Body of pancreas (tissue), 4 donors: ENCODE data around the gene PGA3. TPM values are rescaled to one million over a fixed set of nuclear protein-coding genes. Genes with fewer than 3 reads are reported as not detected.
"Not testable (repeated sequence)": the region's sequence is repeated elsewhere in the genome, so short reads cannot be mapped to it uniquely, and the experiment has no call there.

Experiments
- ATAC-seq: fragments of 150-250 bp; one replicate; pipeline ENCODE4 v1.9.1; 2016
- DNase-seq, 4 donors: peaks; one replicate each; pipeline ENCODE4 v3.0.0-alpha.2; 2019
- H3K27ac ChIP-seq, 4 donors: fragments of 200-600 bp; sonication (generic); 1 replicate in 3 of 4; 2 replicates in 1 of 4; pipeline versions ENCODE4 v1.5.1 to v1.6.1; 2016 to 2019; ENCODE audit warnings: mild to moderate bottlenecking in 1 of 4, mixed read lengths in 1 of 4, moderate library complexity in 1 of 4
- H3K27me3 ChIP-seq, 2 donors: fragments of 200-600 bp; sonication (generic); one replicate each; pipeline ENCODE4 v1.6.0; 2016; ENCODE audit warnings: mild to moderate bottlenecking in 1 of 2
- H3K36me3 ChIP-seq, 2 donors: fragments of 200-600 bp; sonication (generic); replicated peaks in 1 of 2; 2 replicates each; pipeline ENCODE4 v1.5.1; 2016; ENCODE audit warnings: low read depth in 2 of 2; ENCODE audit not compliant: insufficient read depth in 1 of 2
- H3K4me1 ChIP-seq: fragments of 200-600 bp; sonication (generic); one replicate; pipeline ENCODE4 v1.6.0; 2016
- H3K4me3 ChIP-seq, 2 donors: fragments of 200-600 bp; sonication (generic); 1 replicate in 1 of 2; 2 replicates in 1 of 2; pipeline ENCODE4 v1.5.1; 2016 to 2019
- H3K9me3 ChIP-seq, 3 donors: fragments of 200-600 bp; sonication (generic); 1 replicate in 2 of 3; 2 replicates in 1 of 3; pipeline ENCODE4 v1.5.1; 2016
- CTCF ChIP-seq, 7 experiments: fragments of 450-650 bp in 4 of 7; fragments of 200-600 bp in 3 of 7; sonication (generic) in 3 of 7; IDR thresholded peaks; one replicate each; pipeline ENCODE4 v1.5.1; 2016 to 2019; ENCODE audit warnings: antibody characterized with exemption in 7 of 7
- POLR2A ChIP-seq, 3 donors: fragments of 450-650 bp; IDR thresholded peaks; one replicate each; pipeline ENCODE4 v1.6.1; 2016; ENCODE audit warnings: antibody characterized with exemption in 3 of 3, mild to moderate bottlenecking in 2 of 3
- WGBS, 2 donors: methylation state at CpG; one replicate each; pipeline ENCODE4 v1.1.5; 2017; 5-methylcytosine and 5-hydroxymethylcytosine counted together
- intact Hi-C: fragments of 100-400 bp; cut with DNase I; formaldehyde crosslinking; loops from one replicate; pipeline ENCODE4 v1.15.1; 2023
- total RNA-seq, 2 donors: library from RNA; depleted of rRNA; stranded (reverse); fragments of >200 nt; gene quantifications; one replicate each; pipeline ENCODE4 v1.1.0, GENCODE V29; 2016

The PGA3 gene
- total RNA-seq, 2 donors from 2014 or later = 26.4 TPM; not detected in 1

- Histone ChIP-seq H3K27me3 (no peaks in the 10 kb centered on the region), H3K4me1 (peaks cover 52% of the 10 kb centered on the region), H3K27ac (peak overlapping the region; percentile 60 to 98 (median 94)), H3K36me3 (no peaks in the 10 kb centered on the region), H3K4me3 (peak overlapping the region in 1 of 2 donors; percentile 49), H3K9me3 (no peaks in the 10 kb centered on the region)
- WGBS, 2 donors = 59 to 65% methylated on average over 8 of the region's 8 CpGs
- ATAC-seq (peak; percentile 52), DNase-seq (peak; percentile 64 to 89 (median 71))
- TF ChIP-seq CTCF (IDR thresholded peaks at IDR 0.05) (no peak), POLR2A (IDR thresholded peaks at IDR 0.05) (no peak)
- intact Hi-C loops = no loop called here
Measured at GRCh38 chr11:61162092-61162941, 41.0 kb upstream of the PGA3 start.

- ATAC-seq = no peak
- DNase-seq = no peak
- H3K4me3 ChIP-seq = no peak overlapping the region
- TF ChIP-seq CTCF (IDR thresholded peaks at IDR 0.05) (no peak), POLR2A (IDR thresholded peaks at IDR 0.05) (no peak)
- no peak overlapping the region for H3K27ac ChIP-seq
- intact Hi-C loops = no loop called here
- H3K9me3 ChIP-seq = no peaks in the 10 kb centered on the region
- 81 to 91% methylated on average over 4 of the region's 4 CpGs for WGBS, 2 donors
- H3K4me1 ChIP-seq = peaks cover 46% of the 10 kb centered on the region
- H3K27me3 ChIP-seq = no peaks in the 10 kb centered on the region
- no peaks in the 10 kb centered on the region for H3K36me3 ChIP-seq
Measured at GRCh38 chr11:61163021-61163420, 40.3 kb upstream of the PGA3 start.

- H3K36me3 ChIP-seq = no peaks in the 10 kb centered on the region
- H3K4me1 ChIP-seq = peaks cover 36% of the 10 kb centered on the region
- TF ChIP-seq POLR2A (IDR thresholded peaks at IDR 0.05) = no peak
- no peak for TF ChIP-seq CTCF (IDR thresholded peaks at IDR 0.05)
- no peak for ATAC-seq
- peak overlapping the region in 1 of 4 donors; percentile 48 for H3K27ac ChIP-seq
- no peaks in the 10 kb centered on the region for H3K27me3 ChIP-seq
- no peaks in the 10 kb centered on the region for H3K9me3 ChIP-seq
- intact Hi-C loops = no loop called here
- H3K4me3 ChIP-seq = no peak overlapping the region
- 80 to 82% methylated on average over 13 of the region's 13 CpGs for WGBS, 2 donors
- DNase-seq = peak in 1 of 4 donors; percentile 63
Measured at GRCh38 chr11:61163714-61164605, 39.4 kb upstream of the PGA3 start.

- DNase-seq = no peak
- TF ChIP-seq CTCF (IDR thresholded peaks at IDR 0.05) = no peak
- no peak for TF ChIP-seq POLR2A (IDR thresholded peaks at IDR 0.05)
- H3K4me3 ChIP-seq = no peak overlapping the region
- peaks cover 30% of the 10 kb centered on the region for H3K4me1 ChIP-seq
- peak overlapping the region in 1 of 4 donors; percentile 48 for H3K27ac ChIP-seq
- H3K27me3 ChIP-seq = no peaks in the 10 kb centered on the region
- ATAC-seq = no peak
- 57 to 67% methylated on average over 13 of the region's 13 CpGs for WGBS, 2 donors
- intact Hi-C loops = loop anchor here (5.0 kb wide), 1 partner anchor 33 kb away; no protein-coding TSS in a partner anchor
- H3K9me3 ChIP-seq = no peaks in the 10 kb centered on the region
- H3K36me3 ChIP-seq = no peaks in the 10 kb centered on the region
Measured at GRCh38 chr11:61164606-61165424, 38.5 kb upstream of the PGA3 start.

GRCh38 chr11:61165785-61166184 lies 37.5 kb upstream of the PGA3 start:
- WGBS, 2 donors = 63 to 73% methylated on average over 2 to 4 of the region's 7 CpGs
- H3K27ac ChIP-seq = not testable (repeated sequence)

GRCh38 chr11:61166331-61166730 lies 37.0 kb upstream of the PGA3 start:
- intact Hi-C loops = loop anchor here (5.0 kb wide), 1 partner anchor 34 kb away; no protein-coding TSS in a partner anchor
- not testable (repeated sequence) for DNase-seq, H3K9me3 ChIP-seq, H3K36me3 ChIP-seq, H3K4me3 ChIP-seq, ATAC-seq, H3K27me3 ChIP-seq, H3K27ac ChIP-seq
- H3K4me1 ChIP-seq = peaks cover 21% of the 10 kb centered on the region
- WGBS, 2 donors = 94 to 96% methylated on average over 6 to 19 of the region's 31 CpGs

More at GRCh38 chr11:61165785-61166184, 37.5 kb upstream of the PGA3 start:
- intact Hi-C loops = loop anchor here (5.0 kb wide), 1 partner anchor 33 kb away; no protein-coding TSS in a partner anchor
- H3K4me1 ChIP-seq = peaks cover 21% of the 10 kb centered on the region
- not testable (repeated sequence) for H3K4me3 ChIP-seq, DNase-seq, H3K9me3 ChIP-seq, H3K36me3 ChIP-seq, H3K27me3 ChIP-seq, ATAC-seq
